Mesenchymal stem cell (in vitro differentiated cells and primary cell): ENCODE measurements around the gene ITM2B.
"Not testable (repeated sequence)": the region's sequence is repeated elsewhere in the genome, so short reads cannot be mapped to it uniquely, and the experiment has no call there.

Experiments used
- DNase-seq: peaks from one replicate; pipeline ENCODE4 v3.0.0-alpha.2; 2013
- H2AFZ ChIP-seq: one replicate; pipeline ENCODE4 v1.6.1; 2013; ENCODE audit warnings: low read depth, mild to moderate bottlenecking, control low read depth, inconsistent platforms, low read length, moderate library complexity
- H2AK5ac ChIP-seq: 2 replicates; pipeline ENCODE4 v1.6.1; 2013; ENCODE audit warnings: low read length, moderate library complexity, mild to moderate bottlenecking, inconsistent platforms; ENCODE audit not compliant: severe bottlenecking
- H2BK120ac ChIP-seq: one replicate; pipeline ENCODE4 v1.6.1; 2013; ENCODE audit warnings: low read depth, mild to moderate bottlenecking, inconsistent platforms, low read length, moderate library complexity
- H2BK12ac ChIP-seq, 2 experiments: one replicate each; pipeline ENCODE4 v1.6.1; 2013; ENCODE audit warnings: inconsistent platforms in 2 of 2, low read length in 2 of 2, mild to moderate bottlenecking in 2 of 2, moderate library complexity in 2 of 2, control low read depth in 1 of 2
- H2BK15ac ChIP-seq: one replicate; pipeline ENCODE4 v1.6.1; 2013; ENCODE audit warnings: mild to moderate bottlenecking, low read depth, inconsistent platforms; ENCODE audit not compliant: poor library complexity, severe bottlenecking
- H2BK5ac ChIP-seq: 2 replicates; pipeline ENCODE4 v1.6.1; 2013; ENCODE audit warnings: low read depth, mild to moderate bottlenecking, low read length, control low read depth, inconsistent platforms; ENCODE audit not compliant: poor library complexity, severe bottlenecking
- H3K14ac ChIP-seq, 2 experiments: one replicate each; pipeline ENCODE4 v1.6.1; 2013; ENCODE audit warnings: inconsistent platforms in 2 of 2, low read length in 2 of 2, control low read depth in 1 of 2, mild to moderate bottlenecking in 1 of 2, moderate library complexity in 1 of 2
- H3K18ac ChIP-seq, 2 experiments: one replicate each; pipeline ENCODE4 v1.6.1; 2013; ENCODE audit warnings: inconsistent platforms in 2 of 2, low read length in 2 of 2, control low read depth in 1 of 2, low read depth in 1 of 2, mild to moderate bottlenecking in 1 of 2
- H3K23ac ChIP-seq, 2 experiments: one replicate each; pipeline ENCODE4 v1.6.1; 2013; ENCODE audit warnings: inconsistent platforms in 2 of 2, low read length in 2 of 2, mild to moderate bottlenecking in 2 of 2, moderate library complexity in 2 of 2, control low read depth in 1 of 2
- H3K27ac ChIP-seq: 2 replicates; pipeline ENCODE4 v1.5.1; 2013; ENCODE audit warnings: mild to moderate bottlenecking, moderate library complexity, low read length, control low read depth, inconsistent platforms; ENCODE audit not compliant: poor library complexity, severe bottlenecking
- H3K27me3 ChIP-seq, 2 experiments: 2 replicates each; pipeline versions ENCODE4 v1.6.1 to v1.7.0; 2013; ENCODE audit warnings: low read length in 2 of 2, mild to moderate bottlenecking in 2 of 2, moderate library complexity in 2 of 2, control low read depth in 1 of 2, inconsistent platforms in 1 of 2; ENCODE audit not compliant: control insufficient read depth in 1 of 2, insufficient read depth in 1 of 2
- H3K36me3 ChIP-seq, 2 experiments: 2 replicates each; pipeline versions ENCODE4 v1.6.1 to v1.7.0; 2013; ENCODE audit warnings: low read length in 2 of 2, control low read depth in 1 of 2, inconsistent platforms in 1 of 2, low read depth in 1 of 2, mild to moderate bottlenecking in 1 of 2; ENCODE audit not compliant: insufficient read depth in 2 of 2, control insufficient read depth in 1 of 2
- H3K4ac ChIP-seq, 2 experiments: one replicate each; pipeline ENCODE4 v1.6.1; 2013; ENCODE audit warnings: inconsistent platforms in 2 of 2, low read length in 2 of 2, mild to moderate bottlenecking in 2 of 2, moderate library complexity in 2 of 2, control low read depth in 1 of 2, low read depth in 1 of 2
- H3K4me1 ChIP-seq: 2 replicates; pipeline ENCODE4 v1.6.1; 2013; ENCODE audit warnings: low read depth, low read length, control low read depth; ENCODE audit not compliant: control insufficient read depth, insufficient read depth
- H3K4me2 ChIP-seq: 2 replicates; pipeline ENCODE4 v1.6.1; 2013; ENCODE audit warnings: low read length, mild to moderate bottlenecking, inconsistent platforms; ENCODE audit not compliant: poor library complexity, severe bottlenecking
- H3K4me3 ChIP-seq, 2 experiments: 2 replicates each; pipeline versions ENCODE4 v1.5.1 to v1.7.0; 2013; ENCODE audit warnings: low read length in 2 of 2, mild to moderate bottlenecking in 2 of 2, control low read depth in 1 of 2, low read depth in 1 of 2; ENCODE audit not compliant: insufficient read depth in 1 of 2
- H3K79me1 ChIP-seq: replicated peaks from 2 replicates; pipeline ENCODE4 v1.6.1; 2013; ENCODE audit warnings: mild to moderate bottlenecking, control low read depth, low read length, inconsistent platforms; ENCODE audit not compliant: poor library complexity, severe bottlenecking
- H3K9ac ChIP-seq: 2 replicates; pipeline ENCODE4 v1.7.0; 2013; ENCODE audit warnings: mild to moderate bottlenecking, low read length, moderate library complexity
- H3K9me3 ChIP-seq: 2 replicates; pipeline ENCODE4 v1.7.0; 2013; ENCODE audit warnings: mild to moderate bottlenecking, low read length; ENCODE audit not compliant: control insufficient read depth
- H4K8ac ChIP-seq: one replicate; pipeline ENCODE4 v1.6.1; 2013; ENCODE audit warnings: inconsistent platforms, mild to moderate bottlenecking, low read length, moderate library complexity
- H4K91ac ChIP-seq: one replicate; pipeline ENCODE4 v1.6.1; 2013; ENCODE audit warnings: mild to moderate bottlenecking, low read length, inconsistent platforms
- WGBS: methylation state at CpG from one replicate; pipeline ENCODE4 v1.1.7; 2013; ENCODE audit warnings: mixed read lengths; 5-methylcytosine and 5-hydroxymethylcytosine counted together

ITM2B gene

DNA sequence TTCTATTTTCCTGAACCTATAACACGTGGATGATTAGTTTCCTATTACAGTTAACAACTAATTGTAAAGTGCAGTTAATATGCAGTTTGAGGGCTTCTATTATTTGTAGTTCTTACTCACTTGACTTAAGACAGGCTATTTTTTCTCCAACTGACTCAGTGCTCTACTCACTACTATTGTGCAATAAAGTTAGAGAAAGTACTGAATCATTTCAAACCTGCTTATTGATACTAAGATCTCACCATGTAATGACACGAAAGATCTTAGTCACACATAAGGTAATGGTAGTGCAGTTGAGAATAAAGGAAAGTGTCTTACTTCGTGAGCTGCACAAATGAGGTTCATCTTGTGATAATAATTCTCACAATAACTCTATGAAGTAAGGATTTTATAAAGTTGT lies 22.8 kb upstream of the ITM2B start:
- H3K4me3 ChIP-seq, result no peak overlapping the region
- no peak overlapping the region for H2AFZ ChIP-seq
- no peak overlapping the region for H3K18ac ChIP-seq
- H2AK5ac ChIP-seq, result no peak overlapping the region
- H3K27me3 ChIP-seq, result no peaks in the 10 kb centered on the region
- H3K9ac ChIP-seq, result peak overlapping the region; percentile 18
- peaks cover 4% of the 10 kb centered on the region for H3K9me3 ChIP-seq
- H3K27ac ChIP-seq, result no peak overlapping the region
- no peak overlapping the region for H3K4ac ChIP-seq
- H3K14ac ChIP-seq, result no peak overlapping the region
- no peak overlapping the region for H4K8ac ChIP-seq
- H2BK5ac ChIP-seq, result no peak overlapping the region
- no CpG with 5 or more reads among the region's 3 CpGs for WGBS
- H3K79me1 ChIP-seq, result no peaks in the 10 kb centered on the region
- no peak overlapping the region for H4K91ac ChIP-seq
- H2BK120ac ChIP-seq, result no peak overlapping the region
- peak; percentile 75 for DNase-seq
- no peak overlapping the region for H3K23ac ChIP-seq
- H2BK15ac ChIP-seq, result no peak overlapping the region
- no peak overlapping the region for H2BK12ac ChIP-seq
- H3K4me2 ChIP-seq, result no peak overlapping the region
- H3K4me1 ChIP-seq, result peaks cover 1% of the 10 kb centered on the region
- no peaks in the 10 kb centered on the region for H3K36me3 ChIP-seq

DNA sequence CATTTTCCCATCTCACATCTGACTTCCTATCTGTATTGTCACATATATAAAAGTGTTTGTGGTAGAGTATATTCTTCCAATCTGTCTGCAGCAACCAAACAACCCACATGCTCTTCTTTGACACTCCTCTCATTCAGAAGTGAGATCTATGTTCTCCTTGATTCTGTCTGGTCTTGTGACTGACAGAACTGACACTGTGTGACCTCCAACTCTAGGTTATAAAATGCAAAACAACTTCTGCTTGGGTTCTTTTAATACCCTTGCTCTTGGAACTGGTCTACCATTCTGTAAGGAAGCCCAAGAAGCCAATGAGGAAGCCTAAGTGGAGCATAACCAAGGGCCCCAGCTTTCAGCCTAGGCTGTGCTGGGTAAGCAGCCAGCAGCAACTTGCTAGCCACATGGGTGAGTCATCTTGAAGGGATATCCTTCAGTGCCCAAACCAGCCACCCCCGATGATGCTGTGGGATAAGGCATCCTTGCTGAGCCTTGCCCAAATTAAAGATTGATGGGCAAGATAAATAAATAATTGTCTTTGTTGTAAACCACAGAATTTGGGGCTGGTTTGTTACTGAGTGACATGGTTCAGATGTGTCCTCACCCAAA lies 18.4 kb upstream of the ITM2B start:
- peaks cover 1% of the 10 kb centered on the region for H3K4me1 ChIP-seq
- no peak overlapping the region for H4K91ac ChIP-seq
- H2BK120ac ChIP-seq, result no peak overlapping the region
- H2AK5ac ChIP-seq, result no peak overlapping the region
- DNase-seq, result no peak
- no peak overlapping the region for H4K8ac ChIP-seq
- no peak overlapping the region for H2BK5ac ChIP-seq
- no peak overlapping the region for H2AFZ ChIP-seq
- no peaks in the 10 kb centered on the region for H3K36me3 ChIP-seq
- no peak overlapping the region for H2BK15ac ChIP-seq
- no peak overlapping the region for H2BK12ac ChIP-seq
- no peak overlapping the region for H3K4me2 ChIP-seq
- no peak overlapping the region for H3K23ac ChIP-seq
- H3K4me3 ChIP-seq, result no peak overlapping the region
- no peaks in the 10 kb centered on the region for H3K79me1 ChIP-seq
- no peak overlapping the region for H3K4ac ChIP-seq
- no peaks in the 10 kb centered on the region for H3K27me3 ChIP-seq
- no peak overlapping the region for H3K9ac ChIP-seq
- peak overlapping the region in 1 of 2 experiments; percentile 21 for H3K18ac ChIP-seq
- WGBS, result 94% methylated on average over 1 of the region's 1 CpG
- no peak overlapping the region for H3K14ac ChIP-seq
- H3K27ac ChIP-seq, result no peak overlapping the region
- H3K9me3 ChIP-seq, result no peaks in the 10 kb centered on the region

DNA sequence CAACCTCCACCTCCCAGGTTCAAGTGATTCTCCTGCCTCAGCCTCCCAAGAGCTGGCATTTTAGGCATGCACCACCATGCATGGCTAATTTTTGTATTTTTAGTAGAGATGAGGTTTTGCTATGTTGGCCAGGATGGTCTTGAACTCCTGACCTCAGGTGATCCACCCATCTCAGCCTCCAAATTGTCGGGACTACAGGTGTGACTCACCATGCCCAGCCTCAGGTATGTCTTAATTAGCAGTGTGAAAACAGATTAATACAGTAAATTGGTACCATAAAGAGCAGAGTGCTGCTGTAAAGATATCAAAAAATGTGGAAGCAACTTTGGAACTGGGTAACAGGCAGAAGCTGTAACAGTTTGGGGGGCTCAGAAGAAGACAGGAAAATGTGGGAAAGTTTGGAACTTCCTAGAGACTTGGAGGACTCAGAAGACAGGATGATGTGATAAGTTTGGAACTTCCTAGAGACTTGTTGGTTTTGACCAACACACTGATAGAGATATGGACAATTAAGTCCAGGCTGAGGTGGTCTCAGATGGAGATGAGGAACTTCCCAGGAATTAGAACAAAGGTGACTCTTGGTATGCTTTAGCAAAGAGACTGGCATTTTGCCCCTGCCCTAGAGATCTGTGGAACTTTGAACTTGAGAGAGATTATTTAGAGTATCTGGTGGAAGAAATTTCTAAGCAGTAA lies 17.3 kb upstream of the ITM2B start:
- not testable (repeated sequence) for H3K18ac ChIP-seq, H3K23ac ChIP-seq, H3K4ac ChIP-seq, H2BK5ac ChIP-seq, H3K27ac ChIP-seq, H3K4me2 ChIP-seq, DNase-seq, H4K8ac ChIP-seq, H3K79me1 ChIP-seq, H2AFZ ChIP-seq, H3K36me3 ChIP-seq, H4K91ac ChIP-seq, H2AK5ac ChIP-seq, H2BK12ac ChIP-seq, H2BK120ac ChIP-seq, H3K9ac ChIP-seq, H3K14ac ChIP-seq, H3K27me3 ChIP-seq, H3K9me3 ChIP-seq, H3K4me1 ChIP-seq, H3K4me3 ChIP-seq, H2BK15ac ChIP-seq
- WGBS, result 78% methylated on average over 1 of the region's 1 CpG

DNA sequence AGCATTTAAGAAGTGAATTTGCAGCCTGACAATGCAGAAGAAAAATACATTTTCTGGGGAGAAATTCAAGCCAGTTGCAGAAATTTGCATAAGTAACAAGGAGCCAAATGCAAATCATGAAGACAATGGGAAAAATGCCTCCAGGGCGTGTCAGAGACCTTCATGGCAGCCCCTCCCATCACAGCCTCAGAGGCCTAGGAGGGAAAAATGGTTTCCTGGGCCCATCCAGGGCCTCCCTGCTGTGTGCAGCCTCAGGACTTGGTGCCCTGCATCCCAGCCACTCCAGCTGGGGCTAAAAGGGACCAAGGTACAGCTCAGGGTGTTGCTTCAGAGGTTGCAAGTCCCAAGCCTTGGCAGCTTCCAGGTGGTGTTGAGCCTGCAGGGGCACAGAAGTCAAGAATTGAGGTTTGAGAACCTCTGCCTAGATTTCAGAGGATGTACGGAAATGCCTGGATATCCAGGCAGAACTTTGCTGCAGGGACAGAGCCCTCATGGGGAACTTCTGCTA lies 16.7 kb upstream of the ITM2B start:
- H4K8ac ChIP-seq, result no peak overlapping the region
- H3K27me3 ChIP-seq, result no peaks in the 10 kb centered on the region
- H3K9me3 ChIP-seq, result no peaks in the 10 kb centered on the region
- H3K18ac ChIP-seq, result no peak overlapping the region
- no peak overlapping the region for H2BK120ac ChIP-seq
- WGBS, result 81% methylated on average over 2 of the region's 2 CpGs
- no peaks in the 10 kb centered on the region for H3K36me3 ChIP-seq
- H3K4me3 ChIP-seq, result no peak overlapping the region
- no peak overlapping the region for H2BK5ac ChIP-seq
- DNase-seq, result no peak
- H2BK15ac ChIP-seq, result no peak overlapping the region
- H3K4me1 ChIP-seq, result peaks cover 3% of the 10 kb centered on the region
- H3K4me2 ChIP-seq, result no peak overlapping the region
- peak overlapping the region in 1 of 2 experiments; percentile 69 for H3K23ac ChIP-seq
- no peak overlapping the region for H2AK5ac ChIP-seq
- no peak overlapping the region for H3K27ac ChIP-seq
- no peak overlapping the region for H4K91ac ChIP-seq
- no peak overlapping the region for H3K4ac ChIP-seq
- no peak overlapping the region for H2BK12ac ChIP-seq
- H3K14ac ChIP-seq, result no peak overlapping the region
- H2AFZ ChIP-seq, result no peak overlapping the region
- H3K9ac ChIP-seq, result no peak overlapping the region
- H3K79me1 ChIP-seq, result no peaks in the 10 kb centered on the region
